Fibroblast of skin of left biceps (primary cell): ENCODE data around the gene MAPK8.
A peak's percentile ranks its signal among the peaks of the same experiment; 100 is the strongest.
"Not testable (repeated sequence)": the region's sequence is repeated elsewhere in the genome, so short reads cannot be mapped to it uniquely, and the experiment has no call there.

Experiments
- DNase-seq, 2 experiments: peaks; one replicate each; pipeline ENCODE4 v3.0.0-alpha.2; 2013; ENCODE audit warnings: low read depth in 2 of 2

Gene MAPK8

GRCh38 chr10:48336978-48337599, 30.6 kb downstream of the MAPK8 start:
- no peak for DNase-seq

GRCh38 chr10:48340734-48341133, 34.3 kb downstream of the MAPK8 start:
- DNase-seq: no peak

GRCh38 chr10:48343106-48343505, 36.6 kb downstream of the MAPK8 start:
- no peak for DNase-seq

GRCh38 chr10:48343921-48344598, 37.6 kb downstream of the MAPK8 start:
- peak in 1 of 2 experiments; percentile 12 for DNase-seq

- not testable (repeated sequence) for DNase-seq
Measured at GRCh38 chr10:48346248-48346647, 39.8 kb downstream of the MAPK8 start.

GRCh38 chr10:48347539-48347938, 41.1 kb downstream of the MAPK8 start:
- not testable (repeated sequence) for DNase-seq

GRCh38 chr10:48347943-48348342, 41.5 kb downstream of the MAPK8 start:
- DNase-seq: not testable (repeated sequence)

GRCh38 chr10:48353246-48353645, 46.8 kb downstream of the MAPK8 start:
- DNase-seq: no peak

- DNase-seq: no peak
Measured at GRCh38 chr10:48357631-48358030, 51.2 kb downstream of the MAPK8 start.

- DNase-seq: no peak
Measured at GRCh38 chr10:48358162-48358561, 51.7 kb downstream of the MAPK8 start.

GRCh38 chr10:48358838-48359237, 52.4 kb downstream of the MAPK8 start:
- DNase-seq: no peak

- DNase-seq: no peak
Measured at GRCh38 chr10:48361176-48361575, 54.7 kb downstream of the MAPK8 start.

- peak; percentile 21 to 36 for DNase-seq
Measured at GRCh38 chr10:48363617-48364355, 57.3 kb downstream of the MAPK8 start.

GRCh38 chr10:48364659-48365405, 58.4 kb downstream of the MAPK8 start:
- DNase-seq: no peak

- DNase-seq: no peak
Measured at GRCh38 chr10:48365668-48366067, 59.2 kb downstream of the MAPK8 start.

- no peak for DNase-seq
Measured at GRCh38 chr10:48366261-48366660, 59.8 kb downstream of the MAPK8 start.

- DNase-seq: no peak
Measured at GRCh38 chr10:48369501-48369900, 63.0 kb downstream of the MAPK8 start.

GRCh38 chr10:48377751-48378530, 71.5 kb downstream of the MAPK8 start:
- DNase-seq: no peak

- no peak for DNase-seq
Measured at GRCh38 chr10:48378675-48379074, 72.2 kb downstream of the MAPK8 start.

- DNase-seq: no peak
Measured at GRCh38 chr10:48381971-48382370, 75.5 kb downstream of the MAPK8 start.

GRCh38 chr10:48382982-48383381, 76.5 kb downstream of the MAPK8 start:
- DNase-seq: no peak
